Anterior cingulate cortex (tissue), 58 donors: ENCODE measurements around the gene FAM234A.
"Not testable (repeated sequence)": the region's sequence is repeated elsewhere in the genome, so short reads cannot be mapped to it uniquely, and the experiment has no call there.

Experiments used
- DNase-seq, 58 donors: peaks; one replicate each; lab custom pipeline; 2025; lab: John Stamatoyannopoulos, UW

Gene FAM234A

DNA sequence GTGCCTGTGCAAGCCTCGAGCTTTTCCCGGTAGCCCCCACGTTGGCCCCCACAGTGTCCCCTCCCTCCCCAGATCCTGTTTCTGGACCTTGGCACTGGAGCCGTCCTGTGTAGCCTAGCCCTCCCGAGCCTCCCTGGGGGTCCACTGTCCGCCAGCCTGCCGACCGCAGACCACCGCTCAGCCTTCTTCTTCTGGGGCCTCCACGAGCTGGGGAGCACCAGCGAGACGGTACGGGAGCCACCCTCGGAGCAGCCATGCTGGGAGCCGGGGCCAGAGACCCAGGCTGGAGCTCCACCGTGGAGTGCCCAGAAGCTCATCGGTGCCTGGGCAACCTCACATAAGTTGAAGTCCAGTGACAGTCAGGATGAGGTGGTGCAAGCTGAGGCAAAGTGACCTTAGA lies 29.3 kb downstream of the FAM234A start:
- DNase-seq, result no peak

DNA sequence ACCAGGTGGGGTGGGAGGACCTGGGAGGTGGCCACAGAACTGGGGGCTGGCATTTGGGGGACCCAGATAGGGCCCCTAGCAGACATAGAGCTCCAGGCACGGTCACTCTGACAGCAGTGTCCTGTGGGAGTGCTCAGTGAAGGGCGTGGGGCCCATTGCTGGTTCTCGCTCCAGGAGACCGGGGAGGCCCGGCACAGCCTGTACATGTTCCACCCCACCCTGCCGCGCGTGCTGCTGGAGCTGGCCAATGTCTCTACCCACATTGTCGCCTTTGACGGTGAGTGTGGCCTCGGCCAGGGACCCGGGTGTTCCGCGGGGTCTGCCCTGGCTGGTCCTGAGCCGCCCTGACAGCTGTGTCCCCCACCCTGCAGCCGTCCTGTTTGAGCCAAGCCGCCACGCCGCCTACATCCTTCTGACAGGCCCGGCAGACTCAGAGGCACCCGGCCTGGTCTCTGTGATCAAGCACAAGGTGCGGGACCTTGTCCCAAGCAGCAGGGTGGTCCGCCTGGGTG lies 29.9 kb downstream of the FAM234A start:
- no peak for DNase-seq

DNA sequence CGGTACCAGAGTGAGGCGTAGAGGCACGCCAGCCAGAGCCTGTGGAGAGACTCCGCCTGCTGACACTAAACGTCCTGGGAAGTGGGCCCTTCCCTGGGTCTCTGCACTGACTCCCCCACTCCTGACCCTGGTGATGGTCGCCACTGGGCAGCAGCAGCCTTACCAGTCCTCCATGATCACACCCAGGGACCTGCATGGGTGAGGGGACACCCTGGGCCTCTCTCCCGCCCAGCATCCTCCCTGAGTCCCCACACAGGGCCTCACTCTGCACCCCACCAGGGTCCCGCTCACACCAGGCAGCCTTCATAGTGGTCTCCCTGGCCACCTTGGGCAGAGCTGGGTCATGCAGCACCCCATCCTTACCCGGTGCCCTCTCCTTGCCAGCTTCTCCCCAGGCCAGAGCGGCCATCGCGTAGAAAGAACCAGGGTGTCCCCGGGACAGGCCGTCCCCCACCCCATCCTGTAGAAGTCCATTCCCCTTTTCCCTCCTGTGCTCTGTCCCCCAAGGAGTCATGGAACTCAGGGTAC lies 30.4 kb downstream of the FAM234A start:
- no peak for DNase-seq

DNA sequence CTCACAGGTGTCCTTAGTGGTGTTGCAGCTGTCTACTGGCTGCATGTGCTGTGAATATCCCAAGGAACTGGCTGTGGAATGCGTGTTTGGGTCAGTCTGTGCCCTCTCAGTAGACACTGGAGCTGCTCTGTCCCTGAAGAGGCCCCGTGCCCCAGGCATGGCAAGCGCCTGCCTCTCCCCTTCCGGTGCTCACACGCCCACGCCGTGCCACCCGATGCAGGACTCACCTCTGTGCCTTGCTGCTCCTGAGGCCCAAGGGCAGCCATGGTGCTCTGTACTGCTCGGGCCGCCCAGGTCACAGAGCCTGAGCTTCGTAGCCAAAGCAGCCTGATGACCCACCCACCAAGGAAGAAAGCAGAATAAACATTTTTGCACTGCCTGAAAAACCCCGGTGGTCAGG lies 31.1 kb downstream of the FAM234A start:
- no peak for DNase-seq

DNA sequence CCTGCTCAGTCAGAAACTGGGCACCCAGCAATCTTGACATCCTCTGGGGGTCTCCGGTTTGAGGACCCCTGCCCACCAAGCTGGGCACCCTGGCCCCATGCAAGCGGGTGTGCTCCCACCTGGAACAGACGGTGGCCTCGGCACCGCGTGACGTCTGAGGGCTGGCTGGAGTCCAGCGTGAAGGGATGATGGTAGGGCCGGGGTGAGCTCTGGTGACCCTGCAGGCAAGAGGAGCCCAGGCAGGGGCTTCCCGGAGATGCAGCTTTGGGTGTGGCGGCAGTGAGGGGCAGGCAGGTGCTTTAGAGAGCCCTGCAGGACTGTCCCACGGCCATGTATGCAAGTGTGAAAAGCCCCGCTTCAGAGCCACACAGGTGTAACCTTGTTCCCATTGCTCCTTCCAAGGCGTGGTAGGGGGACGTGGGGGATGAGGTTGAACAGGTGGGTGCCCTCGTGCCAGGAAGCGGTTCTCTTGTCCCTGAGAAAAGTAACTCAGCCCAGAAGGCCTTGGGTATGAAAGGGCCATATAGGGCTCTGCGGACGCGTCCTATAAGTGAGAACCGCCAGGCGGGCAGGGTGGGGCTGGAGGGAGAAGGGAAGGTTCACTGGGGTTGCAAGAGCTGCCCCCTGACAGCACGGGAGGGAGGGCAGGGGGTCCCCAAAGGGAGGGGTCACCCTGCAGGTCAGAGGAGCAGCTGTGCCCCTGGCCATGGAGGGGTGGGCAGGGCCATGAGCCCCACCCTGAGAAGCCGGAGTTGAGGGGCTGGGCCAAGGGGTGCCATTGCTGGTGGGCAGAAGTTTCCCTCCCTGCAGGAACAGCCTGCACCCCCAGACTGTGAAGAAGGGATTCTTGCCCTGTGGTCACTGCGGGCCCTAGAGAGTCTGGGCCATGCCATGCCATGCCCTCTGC lies 31.9 kb downstream of the FAM234A start:
- no peak for DNase-seq

DNA sequence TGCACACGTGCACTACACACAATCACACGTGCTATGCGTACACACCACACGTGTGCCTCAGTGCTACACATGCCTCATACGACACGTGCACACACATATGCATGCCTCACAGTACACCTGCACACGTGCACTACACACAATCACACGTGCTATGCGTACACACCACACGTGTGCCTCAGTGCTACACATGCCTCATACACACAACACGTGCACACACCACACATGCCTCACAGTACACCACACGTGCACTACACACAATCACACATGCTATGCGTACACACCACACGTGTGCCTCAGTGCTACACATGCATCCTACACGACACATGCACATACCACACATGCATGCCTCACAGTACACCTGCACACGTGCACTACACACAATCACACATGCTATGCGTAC lies 32.9 kb downstream of the FAM234A start:
- DNase-seq, result not testable (repeated sequence)

DNA sequence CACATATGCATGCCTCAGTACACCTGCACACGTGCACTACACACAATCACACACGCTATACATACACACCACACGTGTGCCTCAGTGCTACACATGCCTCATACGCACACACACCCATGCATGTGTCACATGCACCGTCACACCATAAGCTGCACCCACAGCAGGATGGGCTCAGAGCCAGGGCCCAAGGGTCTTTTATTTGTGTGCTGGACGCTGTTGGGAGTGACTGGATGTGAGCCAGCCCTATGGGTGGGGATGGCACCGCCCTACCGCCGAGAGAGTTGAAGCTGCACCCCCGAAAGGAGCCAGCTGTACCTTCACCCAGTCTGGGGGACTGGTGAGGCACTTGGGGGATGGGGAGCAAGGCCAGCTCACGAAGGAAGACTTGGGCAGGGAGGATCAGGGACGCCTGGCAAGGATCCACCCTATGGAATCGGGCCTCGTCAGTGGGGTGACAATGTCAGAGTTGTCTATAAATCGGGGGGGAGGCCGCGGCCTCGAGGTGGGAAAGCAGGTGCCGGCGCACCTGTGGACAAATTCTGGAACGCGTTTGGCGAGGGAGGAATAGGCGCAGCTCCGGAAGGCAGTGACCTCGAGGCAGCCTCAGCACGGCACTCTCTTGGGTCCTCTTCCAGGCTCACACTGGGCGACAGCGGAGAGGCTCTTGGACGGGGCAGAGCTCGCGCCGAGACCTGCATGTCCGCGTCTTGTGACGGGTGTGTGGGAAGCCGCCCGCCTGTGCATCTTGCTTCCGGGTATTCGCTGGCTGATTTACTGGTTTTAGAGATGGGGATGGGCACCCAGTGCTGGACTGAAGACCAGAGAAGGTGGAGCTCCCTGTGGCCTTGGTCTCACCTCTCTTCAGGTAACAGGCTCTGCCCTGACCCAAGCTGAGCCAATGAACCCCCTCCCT lies 33.8 kb downstream of the FAM234A start:
- no peak for DNase-seq

DNA sequence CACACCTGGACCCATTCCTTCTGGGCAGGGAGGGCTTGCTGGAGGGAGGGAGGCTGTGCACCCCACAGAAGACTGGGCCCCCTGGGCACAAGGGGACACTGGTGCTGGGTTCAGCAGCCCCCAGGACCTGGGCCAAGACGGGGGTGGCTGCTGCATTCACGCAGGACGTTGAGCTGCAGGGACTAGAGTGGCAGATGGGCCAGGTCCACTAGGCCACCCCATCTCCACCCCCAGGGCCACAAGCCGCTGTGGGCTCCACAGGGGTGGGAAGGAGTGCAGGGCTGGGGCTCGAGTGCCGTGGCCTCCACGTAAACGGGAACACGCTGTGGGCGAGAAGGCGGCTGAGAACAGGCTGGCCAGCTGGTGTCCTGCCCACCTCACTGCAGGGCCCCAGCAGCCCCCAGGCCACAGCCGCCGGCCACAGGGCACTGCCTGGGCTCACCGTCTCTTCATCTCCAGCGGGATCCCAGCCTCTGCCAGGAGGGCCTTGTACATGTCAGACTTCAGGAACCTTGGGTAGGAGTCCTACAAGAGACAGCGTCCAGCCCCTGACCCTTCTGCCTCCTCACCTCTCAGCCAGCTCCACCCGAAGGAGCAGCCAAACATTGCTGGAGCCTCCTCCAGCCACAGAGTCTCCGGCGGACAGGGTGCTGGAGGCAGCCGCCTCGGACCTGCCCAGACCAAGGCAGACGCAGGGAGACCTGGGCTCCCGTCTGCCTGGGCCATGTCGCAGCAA lies 34.6 kb downstream of the FAM234A start:
- no peak for DNase-seq

DNA sequence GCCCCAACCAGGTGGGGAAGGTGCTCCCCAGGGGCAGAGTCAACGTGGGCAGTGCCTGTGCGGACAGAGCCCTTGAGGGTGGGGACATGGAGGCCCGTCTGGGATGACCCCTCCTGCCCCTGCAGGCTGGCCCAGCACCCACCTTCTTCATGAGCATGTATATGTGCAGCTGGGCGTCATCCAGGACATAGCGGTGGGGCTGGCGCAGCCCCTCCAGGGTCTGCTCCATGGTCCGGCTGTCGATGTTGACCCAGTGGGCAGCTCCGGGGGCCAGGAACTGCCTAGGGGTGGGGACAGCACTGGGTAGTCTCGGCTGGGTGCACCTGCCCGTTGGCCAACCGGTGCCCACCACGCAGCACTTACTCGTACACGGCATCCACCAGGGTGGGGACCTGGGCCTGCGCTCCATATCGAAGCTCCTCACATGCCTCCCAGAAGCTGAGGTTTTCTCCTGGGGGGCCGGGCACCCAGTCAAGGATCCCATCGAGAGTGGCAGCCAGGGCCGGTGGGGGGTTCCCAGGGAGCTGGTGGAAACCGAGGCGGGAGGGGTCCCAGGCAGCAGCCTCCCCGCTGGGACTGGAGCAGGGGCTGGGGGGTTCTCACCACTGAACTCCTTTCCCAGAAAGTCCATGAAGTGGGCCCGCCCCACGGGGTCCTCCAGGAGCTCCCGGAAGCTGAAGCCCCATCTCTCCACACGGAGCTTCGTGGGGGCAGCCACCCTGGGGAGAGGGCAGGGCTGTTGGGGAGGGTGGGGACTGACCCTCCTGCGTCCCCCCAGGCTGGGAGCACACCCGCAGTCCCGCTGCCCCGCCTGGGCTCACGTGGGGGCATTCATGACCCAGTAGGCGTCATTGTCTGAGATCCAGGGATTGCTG lies 36.0 kb downstream of the FAM234A start:
- DNase-seq, result no peak

DNA sequence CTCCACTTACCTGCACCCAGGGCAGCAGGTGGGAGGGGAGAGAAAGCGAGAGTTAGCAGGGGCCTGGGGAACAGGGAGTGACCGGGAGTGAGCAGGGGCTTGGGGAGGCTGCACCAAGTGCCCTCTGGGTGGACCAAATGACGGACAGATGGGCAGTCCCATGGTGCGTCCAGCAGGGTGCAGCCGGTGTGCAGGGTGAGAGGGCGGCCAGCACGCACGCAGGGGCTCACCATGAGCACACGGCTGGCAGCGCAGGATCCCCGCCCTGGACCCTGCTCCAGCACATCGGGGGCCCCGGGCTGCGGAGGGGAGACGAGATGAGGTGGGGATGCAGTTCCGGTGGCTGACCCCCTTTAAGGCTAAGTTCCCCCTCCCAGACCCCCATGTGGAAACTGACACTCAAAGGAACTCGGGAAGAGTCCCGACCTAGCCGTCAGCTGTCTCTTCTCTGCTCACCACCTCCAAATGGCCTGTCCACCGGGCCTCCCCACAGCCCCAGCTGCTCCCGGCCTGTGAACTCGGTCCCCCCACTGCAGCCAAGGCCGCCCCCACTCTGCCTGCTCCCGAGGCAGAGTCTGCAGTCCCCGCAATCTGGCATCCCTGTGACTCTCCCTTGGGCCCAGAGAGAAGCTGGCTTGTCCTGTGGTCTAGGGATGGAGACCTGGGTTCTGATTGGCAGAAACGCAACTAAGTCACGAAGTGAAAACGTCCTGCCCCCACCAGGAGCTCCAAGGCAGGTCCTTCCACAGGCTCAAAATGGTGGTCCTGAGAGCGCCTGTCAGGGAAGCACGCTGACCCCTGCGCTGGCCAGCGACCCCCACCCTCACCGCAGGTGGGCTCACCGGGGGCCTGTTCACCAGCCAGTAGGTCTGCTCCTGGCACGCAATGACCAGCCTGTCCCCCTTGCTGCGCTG lies 38.3 kb downstream of the FAM234A start:
- DNase-seq, result no peak

DNA sequence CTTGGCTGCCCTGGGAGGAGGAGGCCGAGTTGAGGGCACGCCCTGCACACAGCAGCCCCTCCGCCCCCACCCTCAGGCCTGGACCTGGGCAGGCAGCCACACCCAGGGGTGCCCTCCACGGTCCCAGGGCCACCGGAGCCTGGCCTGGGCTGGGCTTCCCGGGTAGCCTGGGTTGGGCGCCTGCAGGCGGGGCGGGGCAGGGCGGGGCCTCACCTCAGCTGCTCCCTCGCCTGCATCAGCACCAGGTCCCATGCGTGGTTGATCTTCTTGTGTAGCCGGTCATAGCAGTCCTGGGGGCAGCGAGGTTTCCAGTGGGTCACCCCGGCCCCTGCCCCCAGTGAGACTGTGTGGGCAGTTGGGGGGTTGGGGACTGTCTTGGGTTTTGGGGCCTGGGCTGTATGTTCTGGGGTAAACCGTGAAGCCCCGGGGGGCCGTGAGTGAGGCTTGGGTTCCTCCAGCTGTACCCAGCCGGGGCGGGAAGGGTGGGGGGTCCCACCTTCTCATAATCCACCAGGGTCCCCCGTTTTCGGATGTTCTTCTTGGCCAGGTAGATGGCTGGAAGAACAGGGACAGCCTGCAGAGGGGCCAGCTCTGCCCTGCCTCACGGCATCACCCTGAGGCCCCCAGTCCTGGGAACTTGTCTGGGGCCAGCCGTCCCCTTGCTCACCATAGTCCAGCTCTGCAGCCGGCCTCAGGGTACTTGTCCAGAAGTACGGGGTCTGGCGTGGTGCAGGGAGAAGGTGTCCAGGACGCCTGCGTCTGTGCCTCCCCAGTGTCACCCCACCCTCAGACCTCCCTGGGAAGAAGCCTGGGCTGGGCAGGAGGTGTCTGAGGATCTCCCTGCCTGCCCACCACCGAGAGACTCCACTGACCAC lies 39.2 kb downstream of the FAM234A start:
- no peak for DNase-seq

DNA sequence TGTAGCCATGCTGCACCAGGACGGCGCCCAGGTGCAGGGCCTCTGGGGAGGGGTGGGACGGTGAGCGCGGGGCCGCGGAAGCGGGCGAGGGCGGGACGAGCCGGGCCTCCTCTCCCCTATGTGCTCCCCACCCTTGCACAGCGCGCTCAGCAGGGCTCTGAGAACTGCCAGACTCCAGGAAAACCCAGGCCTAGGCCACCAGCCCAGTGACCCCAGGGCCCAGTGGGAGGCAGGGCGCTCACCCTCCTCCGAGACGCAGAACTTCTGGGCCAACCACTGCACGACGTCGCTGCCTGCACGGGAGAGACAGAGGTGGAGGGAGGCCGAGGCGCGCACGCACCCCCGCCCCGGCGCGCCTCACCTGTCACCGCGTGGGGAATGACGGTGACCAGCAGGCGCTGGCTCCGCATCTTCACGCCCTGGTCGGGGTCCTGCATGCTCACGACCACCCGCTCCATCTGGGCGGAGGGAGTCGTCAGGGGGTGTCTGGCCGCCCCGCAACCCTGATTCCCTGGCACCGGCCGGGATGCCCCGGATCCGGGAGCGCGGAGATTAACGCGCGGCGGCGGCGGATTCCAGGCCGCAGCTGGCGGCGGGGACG lies 40.5 kb downstream of the FAM234A start:
- peak in 3 of 58 donors; percentile 20 to 46 (median 24) for DNase-seq

DNA sequence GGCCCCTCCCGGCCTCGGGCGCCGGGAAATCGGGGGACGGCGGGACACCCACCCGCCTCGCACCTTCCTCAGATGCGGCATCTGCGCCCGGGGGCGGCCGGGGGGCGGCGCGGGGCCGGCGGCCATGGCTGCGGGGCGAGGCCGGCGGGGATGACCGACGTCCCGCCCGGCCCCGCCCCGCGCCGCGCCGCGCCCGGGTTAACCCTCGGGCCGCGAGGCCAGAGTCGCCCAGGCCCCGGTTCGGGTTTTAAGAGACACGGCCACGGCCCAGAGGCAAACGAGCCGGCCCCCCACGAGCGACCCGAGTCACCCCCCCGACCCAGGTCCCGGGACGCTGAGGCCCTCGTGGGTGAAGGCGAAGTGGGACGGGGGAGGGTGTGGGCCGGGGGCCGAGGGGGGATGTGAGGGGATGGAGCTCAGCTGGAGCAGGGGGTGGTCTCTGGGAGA lies 41.2 kb downstream of the FAM234A start, which contains the start of gene RGS11:
TSS of gene RGS11 (minus strand) at position 159 of the 447 bp plus-strand sequence. CDS start at position 126, 33 bp downstream.
- no peak for DNase-seq

DNA sequence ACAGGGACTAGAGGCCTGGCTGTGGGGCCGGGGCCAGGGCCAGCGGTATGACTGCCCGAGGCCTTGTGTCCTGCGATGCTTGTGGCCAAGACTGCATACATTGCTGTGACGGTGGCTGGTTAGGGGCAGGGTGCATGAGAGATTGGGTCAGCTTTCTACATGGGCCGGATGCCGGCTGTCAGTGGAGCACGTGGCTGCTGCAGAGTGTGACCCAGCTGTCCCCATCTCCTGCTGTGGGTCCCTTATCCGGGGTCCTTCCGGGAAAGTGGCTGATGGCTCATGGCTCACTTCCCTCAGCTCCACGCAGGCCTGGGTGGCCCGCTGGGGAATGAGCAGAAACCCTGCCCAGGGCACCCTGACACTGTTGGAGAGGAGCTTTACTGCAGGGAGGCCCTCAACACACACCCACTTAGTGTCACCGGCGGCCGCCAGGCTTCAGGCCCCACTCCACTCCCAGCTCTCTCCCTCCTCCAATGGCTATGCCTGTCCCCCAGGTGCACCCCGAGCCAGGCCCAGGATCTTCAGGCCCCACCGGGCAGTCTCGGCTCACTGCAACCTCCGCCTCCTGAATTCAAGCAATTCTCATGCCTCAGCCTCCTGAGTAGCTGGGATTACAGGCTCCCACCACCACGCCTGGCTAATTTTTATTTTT lies 41.9 kb downstream of the FAM234A start:
- no peak for DNase-seq

DNA sequence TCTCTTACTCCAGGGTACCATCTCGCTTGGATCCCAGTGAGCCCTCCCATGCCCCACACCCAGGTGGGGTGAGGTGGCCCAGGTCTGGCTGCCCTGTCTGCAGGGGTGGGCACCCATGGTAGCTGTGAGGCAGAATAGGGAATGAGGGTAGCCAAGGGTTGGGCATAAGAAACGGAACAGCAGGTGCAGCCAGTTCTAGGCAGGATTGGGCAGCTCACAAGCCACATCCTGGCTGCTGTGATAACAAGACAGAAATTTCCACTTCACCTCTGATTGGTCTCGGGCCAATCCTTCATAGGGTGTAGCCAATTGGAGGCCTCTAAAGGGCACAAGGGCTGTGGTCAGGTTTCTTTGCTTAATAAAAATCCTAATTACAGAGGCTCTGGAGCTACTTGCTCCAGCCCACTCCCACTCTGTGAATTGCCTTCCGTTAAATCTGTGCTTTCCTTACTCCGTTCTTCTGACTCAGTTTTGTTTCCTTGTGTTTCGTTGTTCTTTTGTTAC lies 44.3 kb downstream of the FAM234A start:
- no peak for DNase-seq

DNA sequence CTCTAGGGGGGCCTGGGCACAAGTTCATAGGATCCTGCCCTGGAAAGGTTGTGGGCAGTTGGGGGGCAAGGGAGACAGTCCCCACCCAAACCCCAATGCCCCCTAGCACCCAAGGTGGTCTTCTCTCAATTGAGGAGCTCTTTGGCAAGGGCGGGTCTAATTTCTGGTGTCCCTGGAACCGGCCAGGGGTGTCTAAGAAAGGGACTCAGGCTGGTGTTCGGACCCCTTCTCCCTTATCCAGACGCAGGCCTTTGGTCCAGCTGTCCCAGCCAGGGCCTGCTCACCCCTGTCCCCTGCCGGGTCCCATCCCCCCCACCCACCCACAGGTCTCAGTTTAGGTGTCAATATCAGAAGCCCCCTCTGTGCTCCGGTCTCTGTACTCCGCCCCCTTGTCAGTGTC lies 44.9 kb downstream of the FAM234A start:
- no peak for DNase-seq
